HCT116 (cell line): ENCODE data around the gene SENP3. TPM values are rescaled to one million over a fixed set of nuclear protein-coding genes. Genes with fewer than 3 reads are reported as not detected.

ENCODE experiments used
- ATAC-seq: fragments of 200-7000 bp; cut with Tn5 transposase; 2 replicates; pipeline ENCODE4 v1.9.1; 2020; ENCODE audit warnings: mild to moderate bottlenecking, moderate library complexity
- BruUV-seq: library from RNA; stranded (reverse); fragments of 400-500 nt; replicated peaks from 2 replicates; lab custom pipeline; 2021; lab: Mats Ljungman, UMichigan
- CTCF ChIA-PET: fragments of 300-600 bp; sonication (Branson Sonifier 250); formaldehyde crosslinking; loops from one replicate; lab custom pipeline; 2021; ENCODE audit warnings: antibody characterized with exemption; lab: Charles Lee
- POLR2A ChIA-PET: fragments of 300-600, 350-600 bp; sonication (Branson Sonifier 250); formaldehyde crosslinking; loops from one replicate; lab custom pipeline; 2021; ENCODE audit warnings: antibody characterized with exemption; lab: Charles Lee
- RAD21 ChIA-PET, 2 experiments: fragments of 300-600 bp; sonication (Branson Sonifier 250); formaldehyde crosslinking; loops; one replicate each; lab custom pipeline; 2023; ENCODE audit warnings: low total read pairs in 2 of 2; ENCODE audit not compliant: uncharacterized antibody in 2 of 2, unreplicated experiment in 2 of 2, low non-redundant PET in 1 of 2; lab: Charles Lee
- DNase-seq: peaks from one replicate; pipeline ENCODE4 v3.0.0-alpha.2; 2010; ENCODE audit warnings: low read depth, low spot score
- H2AFZ ChIP-seq: fragments of 200-600 bp; shearing (Covaris generic), sonication (generic); 2 replicates; pipeline ENCODE4 v1.6.1; 2017; ENCODE audit warnings: low read depth, mixed run types, mixed read lengths, antibody characterized with exemption, low read length; ENCODE audit not compliant: poor library complexity, severe bottlenecking
- H3K27ac ChIP-seq: 2 replicates; pipeline ENCODE4 v1.5.1; 2012; ENCODE audit warnings: low read depth, low read length
- H3K27me3 ChIP-seq: fragments of 200-600 bp; sonication (generic); 2 replicates; pipeline ENCODE4 v1.6.1; 2016; ENCODE audit warnings: mixed run types, low read length, mixed read lengths; ENCODE audit not compliant: insufficient read depth
- H3K36me3 ChIP-seq, 2 experiments: fragments of 200-500 bp in 1 of 2; fragments of 200-600 bp in 1 of 2; sonication (Bioruptor generic) in 1 of 2; sonication (generic) in 1 of 2; 2 replicates each; pipeline versions ENCODE4 v1.5.1 to v1.6.1; 2014 to 2016; ENCODE audit warnings: low read length in 2 of 2, inconsistent platforms in 1 of 2, mixed read lengths in 1 of 2, mixed run types in 1 of 2; ENCODE audit not compliant: insufficient read depth in 2 of 2, control insufficient read depth in 1 of 2
- H3K4me1 ChIP-seq, 2 experiments: fragments of 200-600 bp in 1 of 2; sonication (generic) in 1 of 2; 2 replicates each; pipeline versions ENCODE4 v1.5.1 to v1.6.1; 2012 to 2017; ENCODE audit warnings: low read length in 2 of 2, inconsistent platforms in 1 of 2, mild to moderate bottlenecking in 1 of 2, mixed read lengths in 1 of 2, mixed run types in 1 of 2, moderate library complexity in 1 of 2; ENCODE audit not compliant: insufficient read depth in 2 of 2, control insufficient read depth in 1 of 2
- H3K4me2 ChIP-seq: fragments of 200-600 bp; sonication (generic); 2 replicates; pipeline ENCODE4 v1.6.1; 2017; ENCODE audit warnings: mixed run types, low read length, mixed read lengths
- H3K4me3 ChIP-seq, 2 experiments: fragments of 200-600 bp in 1 of 2; sonication (generic) in 1 of 2; replicated peaks in 1 of 2; 2 replicates each; pipeline ENCODE4 v1.5.1; 2011 to 2016; ENCODE audit warnings: low read length in 2 of 2, control low read depth in 1 of 2, low read depth in 1 of 2, mild to moderate bottlenecking in 1 of 2, mixed read lengths in 1 of 2, mixed run types in 1 of 2
- H3K79me2 ChIP-seq: fragments of 200-600 bp; sonication (generic); 2 replicates; pipeline ENCODE4 v1.6.1; 2017; ENCODE audit warnings: mild to moderate bottlenecking, mixed run types, low read length, moderate library complexity, mixed read lengths; ENCODE audit not compliant: insufficient read depth
- H3K9ac ChIP-seq: fragments of 200-600 bp; sonication (generic); 2 replicates; pipeline ENCODE4 v1.6.1; 2016; ENCODE audit warnings: low read length, mixed read lengths
- H3K9me2 ChIP-seq: fragments of 200-600 bp; sonication (generic), shearing (Covaris generic); 2 replicates; pipeline ENCODE4 v1.6.1; 2017; ENCODE audit warnings: mixed run types, mild to moderate bottlenecking, moderate library complexity; ENCODE audit not compliant: insufficient read depth
- H3K9me3 ChIP-seq, 2 experiments: fragments of 200-500 bp in 1 of 2; fragments of 200-600 bp in 1 of 2; sonication (Bioruptor generic) in 1 of 2; sonication (generic) in 1 of 2; 2 replicates each; pipeline ENCODE4 v1.6.1; 2014 to 2017; ENCODE audit warnings: low read length in 2 of 2, mixed read lengths in 2 of 2, inconsistent platforms in 1 of 2, low read depth in 1 of 2, mild to moderate bottlenecking in 1 of 2, mixed run types in 1 of 2, moderate library complexity in 1 of 2; ENCODE audit not compliant: control insufficient read depth in 1 of 2, insufficient read depth in 1 of 2
- H4K20me1 ChIP-seq: fragments of 200-600 bp; sonication (generic), shearing (Covaris generic); 2 replicates; pipeline ENCODE4 v1.6.1; 2017; ENCODE audit warnings: mixed run types, mild to moderate bottlenecking, moderate library complexity; ENCODE audit not compliant: insufficient read depth
- CBX3 ChIP-seq: IDR thresholded peaks from 2 replicates; pipeline ENCODE4 v1.6.1; 2012; ENCODE audit warnings: low read depth
- EGR1 ChIP-seq: IDR thresholded peaks from 2 replicates; pipeline ENCODE4 v1.6.1; 2012; ENCODE audit warnings: low read depth
- ELF1 ChIP-seq: IDR thresholded peaks from 2 replicates; pipeline ENCODE4 v1.6.1; 2012; ENCODE audit warnings: low read depth, borderline replicate concordance
- EZH2 ChIP-seq: fragments of 200-600 bp; sonication (generic); IDR thresholded peaks from 2 replicates; pipeline ENCODE4 v1.6.1; 2017; ENCODE audit warnings: antibody characterized with exemption, mixed run types
- MAX ChIP-seq: IDR thresholded peaks from 2 replicates; pipeline ENCODE4 v1.6.1; 2012
- POLR2A ChIP-seq: IDR thresholded peaks from 2 replicates; pipeline ENCODE4 v1.7.0; 2011; ENCODE audit warnings: borderline replicate concordance; ENCODE audit not compliant: insufficient read depth, insufficient read length; ENCODE audit errors: extremely low read depth
- POLR2AphosphoS5 ChIP-seq: IDR thresholded peaks from 2 replicates; pipeline ENCODE4 v1.6.1; 2011; ENCODE audit warnings: mild to moderate bottlenecking, low read depth, low read length, moderate library complexity
- SIN3A ChIP-seq: IDR thresholded peaks from 2 replicates; pipeline ENCODE4 v1.6.1; 2012; ENCODE audit warnings: low read depth
- SRF ChIP-seq: IDR thresholded peaks from 2 replicates; pipeline ENCODE4 v1.6.1; 2012; ENCODE audit warnings: low read depth
- TCF7L2 ChIP-seq: IDR thresholded peaks from 2 replicates; pipeline ENCODE4 v1.7.0; 2011; ENCODE audit warnings: borderline replicate concordance, inconsistent platforms; ENCODE audit not compliant: insufficient read depth, insufficient read length; ENCODE audit errors: extremely low read depth
- YY1 ChIP-seq: IDR thresholded peaks from 2 replicates; pipeline ENCODE4 v1.6.1; 2011; ENCODE audit warnings: low read length, low read depth, moderate library complexity, mild to moderate bottlenecking; ENCODE audit not compliant: insufficient replicate concordance; ENCODE audit errors: extremely low read depth
- intact Hi-C: fragments of 100-400 bp; cut with micrococcal nuclease; formaldehyde crosslinking; loops from 2 replicates; pipeline ENCODE4 v1.10.0; 2022
- total RNA-seq: library from RNA; stranded (reverse); gene quantifications from one replicate; pipeline ENCODE4 v1.2.1, GENCODE V29; 2021; ENCODE audit not compliant: unreplicated experiment

SENP3 gene
- total RNA-seq, 1 experiment from 2014 or later, result 73.8 TPM

GRCh38 chr17:7579834-7580603 lies 18.3 kb downstream of the SENP3 start:
- Histone ChIP-seq H2AFZ (no peak overlapping the region), H4K20me1 (peaks cover 21% of the 10 kb centered on the region; the same call in 1 of the 2 replicates), H3K4me2 (peak overlapping the region; percentile 58), H3K27me3 (no peaks in the 10 kb centered on the region), H3K9me2 (no peaks in the 10 kb centered on the region), H3K27ac (peak overlapping the region; percentile 66), H3K9me3 (no peaks in the 10 kb centered on the region), H3K9ac (peak overlapping the region; percentile 45), H3K36me3 (peaks cover 25 to 43% of the 10 kb centered on the region in 2 experiments), H3K4me1 (peaks cover 13 to 70% of the 10 kb centered on the region in 2 experiments), H3K4me3 (peak overlapping the region; percentile 17 to 24), H3K79me2 (peaks cover 66% of the 10 kb centered on the region)
- ChIA-PET RAD21 (no interaction called here), CTCF (interaction anchor here (0.7 to 1.2 kb wide), 3 partner anchors 19 to 461 kb away, joined by 3 to 5 read pairs (median 3); partner anchors contain the start of gene TNFSF12), POLR2A (interaction anchor here (1.1 to 1.7 kb wide), 3 partner anchors 48 to 107 kb away, joined by 3 to 10 read pairs (median 4); partner anchors contain the start of genes SAT2, TP53 and WRAP53)
- no peak for ATAC-seq
- no TSS peak for BruUV-seq
- no peak for DNase-seq
- no peak for TF ChIP-seq YY1
- TF ChIP-seq SRF, result no peak
- TF ChIP-seq SIN3A, result no peak
- TF ChIP-seq POLR2AphosphoS5, result no peak
- TF ChIP-seq ELF1, result no peak
- no peak for TF ChIP-seq EGR1
- TF ChIP-seq EZH2, result no peak
- no peak for TF ChIP-seq TCF7L2
- no peak for TF ChIP-seq CBX3
- no peak for TF ChIP-seq POLR2A
- no peak for TF ChIP-seq MAX
- intact Hi-C loops, result loop anchor here (5.0 kb wide), 1 partner anchor 257 kb away; no protein-coding TSS in a partner anchor
